Measurements from ENCODE around the gene MIEF1. TPM values are rescaled to one million over a fixed set of nuclear protein-coding genes. Genes with fewer than 3 reads are reported as not detected.

Gene MIEF1
- total and polyA plus RNA-seq, 2 donors (not counting 1 experiment from before 2014, with no cell fraction given), result 9.8 to 37.2 TPM

DNA sequence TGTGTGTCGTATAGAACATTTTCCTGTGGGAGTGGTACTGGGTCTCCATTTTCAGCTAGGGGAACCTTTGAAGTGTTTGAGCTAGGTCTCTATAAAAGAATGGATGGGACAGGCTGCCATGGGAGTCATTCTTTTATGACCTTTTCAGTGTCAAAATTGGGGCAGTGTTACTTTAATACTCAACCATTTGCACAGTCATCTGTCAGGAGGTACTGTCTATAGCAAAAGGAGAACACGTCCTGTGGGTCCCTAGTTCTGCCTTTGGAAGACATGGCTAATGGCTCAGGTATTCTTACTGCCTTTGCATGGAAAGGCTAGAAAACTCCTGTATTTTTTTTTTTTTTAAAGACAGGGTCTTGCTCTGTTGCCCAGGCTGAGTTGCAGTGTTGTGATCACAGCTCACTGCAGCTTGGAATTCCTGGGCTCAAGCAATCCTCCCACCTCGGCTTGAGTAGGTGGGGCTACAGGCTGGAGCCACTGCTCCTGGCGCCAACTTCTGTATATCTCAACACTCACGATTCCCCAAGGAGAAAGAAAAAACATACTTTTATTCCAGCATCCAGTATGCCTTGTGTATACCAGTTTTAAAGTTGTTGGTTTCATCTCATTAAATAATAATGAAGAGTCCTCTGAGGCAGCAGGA lies 16.2 kb downstream of the MIEF1 start:
- Histone ChIP-seq H3K9me3 (ENCODE audit: control extremely low read depth in 1 of 3, control insufficient read depth in 2 of 3, insufficient read depth in 1 of 3, low read length in 2 of 3) (no peaks in the 10 kb centered on the region), H3K4me2 (replicated peaks; ENCODE audit: low read depth, low read length, poor library complexity, severe bottlenecking) (no peak overlapping the region), H3K4me1 (ENCODE audit: control insufficient read depth in 2 of 2, insufficient read depth in 2 of 2, low read length in 2 of 2) (peaks cover 29 to 33% of the 10 kb centered on the region in 2 donors), H3K4me3 (ENCODE audit: control extremely low read depth in 1 of 5, extremely low read depth in 1 of 5, insufficient read depth in 1 of 5, low read depth in 2 of 5, low read length in 4 of 5) (no peak overlapping the region), H4K20me1 (ENCODE audit: control insufficient read depth, insufficient read depth, low read length, poor library complexity, severe bottlenecking) (peaks cover 53% of the 10 kb centered on the region), H3K27me3 (replicated peaks in 1 of 4; ENCODE audit: control extremely low read depth in 1 of 4, control insufficient read depth in 3 of 4, insufficient read depth in 4 of 4, low read length in 3 of 4) (no peaks in the 10 kb centered on the region), H2AFZ (ENCODE audit: insufficient read depth, low read depth, low read length, poor library complexity, severe bottlenecking) (no peak overlapping the region), H3K27ac (ENCODE audit: low read length in 2 of 2) (no peak overlapping the region), H3K9ac (ENCODE audit: low read length) (no peak overlapping the region), H3K36me3 (replicated peaks in 1 of 2; ENCODE audit: control extremely low read depth in 1 of 2, control insufficient read depth in 1 of 2, extremely low read depth in 1 of 2, insufficient read depth in 2 of 2, low read length in 1 of 2) (peaks cover 0 to 44% of the 10 kb centered on the region in 2 experiments), H3K79me2 (ENCODE audit: control insufficient read depth, insufficient read depth, low read length) (peaks cover 53% of the 10 kb centered on the region)
- CTCF ChIA-PET, result interaction anchor here (0.5 to 6.0 kb wide), 7 partner anchors 11 to 507 kb away, joined by 4 to 85 read pairs (median 6); partner anchors contain the start of genes RPS19BP1 and TAB1
- H3K27me3 Mint-ChIP-seq, result no peaks in the 10 kb centered on the region
- TF ChIP-seq EZH2 (IDR thresholded peaks at IDR 0.05; ENCODE audit: borderline replicate concordance, insufficient read depth, low read depth, low read length, poor library complexity, severe bottlenecking), result no peak
- TF ChIP-seq, protein P1, sequence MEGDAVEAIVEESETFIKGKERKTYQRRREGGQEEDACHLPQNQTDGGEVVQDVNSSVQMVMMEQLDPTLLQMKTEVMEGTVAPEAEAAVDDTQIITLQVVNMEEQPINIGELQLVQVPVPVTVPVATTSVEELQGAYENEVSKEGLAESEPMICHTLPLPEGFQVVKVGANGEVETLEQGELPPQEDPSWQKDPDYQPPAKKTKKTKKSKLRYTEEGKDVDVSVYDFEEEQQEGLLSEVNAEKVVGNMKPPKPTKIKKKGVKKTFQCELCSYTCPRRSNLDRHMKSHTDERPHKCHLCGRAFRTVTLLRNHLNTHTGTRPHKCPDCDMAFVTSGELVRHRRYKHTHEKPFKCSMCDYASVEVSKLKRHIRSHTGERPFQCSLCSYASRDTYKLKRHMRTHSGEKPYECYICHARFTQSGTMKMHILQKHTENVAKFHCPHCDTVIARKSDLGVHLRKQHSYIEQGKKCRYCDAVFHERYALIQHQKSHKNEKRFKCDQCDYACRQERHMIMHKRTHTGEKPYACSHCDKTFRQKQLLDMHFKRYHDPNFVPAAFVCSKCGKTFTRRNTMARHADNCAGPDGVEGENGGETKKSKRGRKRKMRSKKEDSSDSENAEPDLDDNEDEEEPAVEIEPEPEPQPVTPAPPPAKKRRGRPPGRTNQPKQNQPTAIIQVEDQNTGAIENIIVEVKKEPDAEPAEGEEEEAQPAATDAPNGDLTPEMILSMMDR (IDR thresholded peaks at IDR 0.05), result no peak
- WGBS (ENCODE audit: insufficient coverage), result 80% methylated on average over 1 of the region's 5 CpGs
- no peak for DNase-seq
- ATAC-seq (ENCODE audit: low read depth), result no peak
- POLR2A ChIA-PET, result no interaction called here
- H3K27ac Mint-ChIP-seq, result peak overlapping the region; percentile 46
- H3K9me3 Mint-ChIP-seq (ENCODE audit: insufficient read depth), result no peaks in the 10 kb centered on the region
- peak overlapping the region; percentile 94 for H3K4me3 Mint-ChIP-seq
- peaks cover 49% of the 10 kb centered on the region for H3K4me1 Mint-ChIP-seq
- intact Hi-C loops (cut with micrococcal nuclease), result no loop called here

Data from B cell (primary cell).